Osteocyte (in vitro differentiated cells): ENCODE data around the gene CDC73. TPM values are rescaled to one million over a fixed set of nuclear protein-coding genes. Genes with fewer than 3 reads are reported as not detected.

Source experiments
- DNase-seq: peaks from one replicate; pipeline ENCODE4 v3.0.0; 2021; ENCODE audit warnings: mixed read lengths; ENCODE audit not compliant: unreplicated experiment; ENCODE audit errors: extremely low spot score
- H3K27ac Mint-ChIP-seq: one replicate; pipeline ENCODE4 v1.8.0; 2021; ENCODE audit warnings: mild to moderate bottlenecking, mixed read lengths; ENCODE audit not compliant: unreplicated experiment
- H3K27me3 Mint-ChIP-seq: one replicate; pipeline ENCODE4 v1.8.0; 2021; ENCODE audit warnings: mixed read lengths; ENCODE audit not compliant: unreplicated experiment
- H3K36me3 Mint-ChIP-seq: one replicate; pipeline ENCODE4 v1.8.0; 2021; ENCODE audit warnings: mixed read lengths; ENCODE audit not compliant: unreplicated experiment
- H3K4me1 Mint-ChIP-seq: one replicate; pipeline ENCODE4 v1.8.0; 2021; ENCODE audit warnings: mixed read lengths; ENCODE audit not compliant: unreplicated experiment
- H3K4me3 Mint-ChIP-seq: one replicate; pipeline ENCODE4 v1.8.0; 2021; ENCODE audit warnings: mild to moderate bottlenecking, moderate library complexity, mixed read lengths; ENCODE audit not compliant: unreplicated experiment
- H3K9me3 Mint-ChIP-seq: one replicate; pipeline ENCODE4 v1.8.0; 2021; ENCODE audit warnings: mixed read lengths; ENCODE audit not compliant: unreplicated experiment
- CTCF ChIP-seq: fragments of 200-600 bp; sonication (generic); IDR thresholded peaks from 2 replicates; pipeline ENCODE4 v1.5.0; 2021; ENCODE audit warnings: antibody characterized with exemption, mild to moderate bottlenecking, moderate library complexity
- total RNA-seq: library from RNA; stranded (reverse); gene quantifications from 2 replicates; pipeline ENCODE4 v1.2.1, GENCODE V29; 2021

The CDC73 gene
- total RNA-seq, 1 donor from 2014 or later: 73.3 TPM

GRCh38 chr1:193105821-193106177 is 16.0 kb upstream of the CDC73 start:
- Mint-ChIP-seq H3K9me3 (no peaks in the 10 kb centered on the region), H3K4me3 (peak overlapping the region; percentile 90), H3K27ac (peak overlapping the region; percentile 90), H3K4me1 (peaks cover 32% of the 10 kb centered on the region), H3K27me3 (no peaks in the 10 kb centered on the region), H3K36me3 (no peaks in the 10 kb centered on the region)
- no peak for DNase-seq
- TF ChIP-seq CTCF: no peak

- H3K4me1 Mint-ChIP-seq: peaks cover 34% of the 10 kb centered on the region
- no peak overlapping the region for H3K27ac Mint-ChIP-seq
- no peak overlapping the region for H3K4me3 Mint-ChIP-seq
- no peak for TF ChIP-seq CTCF
- no peaks in the 10 kb centered on the region for H3K36me3 Mint-ChIP-seq
- no peaks in the 10 kb centered on the region for H3K9me3 Mint-ChIP-seq
- no peak for DNase-seq
- no peaks in the 10 kb centered on the region for H3K27me3 Mint-ChIP-seq
Measured at GRCh38 chr1:193108471-193108870, 13.4 kb upstream of the CDC73 start.

- H3K36me3 Mint-ChIP-seq: no peaks in the 10 kb centered on the region
- no peak overlapping the region for H3K27ac Mint-ChIP-seq
- H3K4me3 Mint-ChIP-seq: no peak overlapping the region
- no peaks in the 10 kb centered on the region for H3K27me3 Mint-ChIP-seq
- peaks cover 30% of the 10 kb centered on the region for H3K4me1 Mint-ChIP-seq
- H3K9me3 Mint-ChIP-seq: no peaks in the 10 kb centered on the region
- TF ChIP-seq CTCF: no peak
- no peak for DNase-seq
Measured at GRCh38 chr1:193109619-193110018, 12.2 kb upstream of the CDC73 start.

GRCh38 chr1:193110246-193110645 is 11.6 kb upstream of the CDC73 start:
- Mint-ChIP-seq H3K4me3 (no peak overlapping the region), H3K27me3 (no peaks in the 10 kb centered on the region), H3K36me3 (no peaks in the 10 kb centered on the region), H3K27ac (peak overlapping the region; percentile 50), H3K9me3 (no peaks in the 10 kb centered on the region), H3K4me1 (peaks cover 30% of the 10 kb centered on the region)
- DNase-seq: no peak
- TF ChIP-seq CTCF: no peak

GRCh38 chr1:193110864-193111263 is 11.0 kb upstream of the CDC73 start:
- DNase-seq: no peak
- H3K4me3 Mint-ChIP-seq: no peak overlapping the region
- no peaks in the 10 kb centered on the region for H3K36me3 Mint-ChIP-seq
- H3K9me3 Mint-ChIP-seq: no peaks in the 10 kb centered on the region
- no peaks in the 10 kb centered on the region for H3K27me3 Mint-ChIP-seq
- peaks cover 31% of the 10 kb centered on the region for H3K4me1 Mint-ChIP-seq
- no peak for TF ChIP-seq CTCF
- H3K27ac Mint-ChIP-seq: peak overlapping the region; percentile 50
